ENCODE measurements around the gene GMDS.
A peak's percentile ranks its signal among the peaks of the same experiment; 100 is the strongest.

GMDS gene

DNA sequence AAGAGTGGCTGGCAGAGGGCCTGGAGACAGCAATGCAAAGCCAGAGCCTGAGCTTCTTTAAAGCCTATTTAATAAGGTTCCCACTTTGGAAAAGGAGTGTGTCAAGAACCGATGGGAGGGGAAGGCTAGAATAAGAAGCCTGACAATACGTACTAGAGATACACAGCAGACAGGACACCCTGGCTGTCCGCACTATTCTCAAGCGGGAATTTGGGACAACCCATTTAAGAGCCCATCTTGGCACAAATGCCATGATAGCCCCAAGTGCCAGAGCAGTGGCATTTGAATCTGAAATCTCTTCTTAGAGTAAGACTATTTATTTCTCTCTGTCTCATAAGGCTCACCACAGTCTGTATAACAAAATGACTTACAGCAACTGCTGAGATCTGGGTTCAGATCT, 3.1 kb downstream of the GMDS start:
- DNase-seq (ENCODE audit: low read depth) = no peak
- H3K4me3 ChIP-seq (ENCODE audit: low read length) = no peak overlapping the region
- TF ChIP-seq, protein P1, sequence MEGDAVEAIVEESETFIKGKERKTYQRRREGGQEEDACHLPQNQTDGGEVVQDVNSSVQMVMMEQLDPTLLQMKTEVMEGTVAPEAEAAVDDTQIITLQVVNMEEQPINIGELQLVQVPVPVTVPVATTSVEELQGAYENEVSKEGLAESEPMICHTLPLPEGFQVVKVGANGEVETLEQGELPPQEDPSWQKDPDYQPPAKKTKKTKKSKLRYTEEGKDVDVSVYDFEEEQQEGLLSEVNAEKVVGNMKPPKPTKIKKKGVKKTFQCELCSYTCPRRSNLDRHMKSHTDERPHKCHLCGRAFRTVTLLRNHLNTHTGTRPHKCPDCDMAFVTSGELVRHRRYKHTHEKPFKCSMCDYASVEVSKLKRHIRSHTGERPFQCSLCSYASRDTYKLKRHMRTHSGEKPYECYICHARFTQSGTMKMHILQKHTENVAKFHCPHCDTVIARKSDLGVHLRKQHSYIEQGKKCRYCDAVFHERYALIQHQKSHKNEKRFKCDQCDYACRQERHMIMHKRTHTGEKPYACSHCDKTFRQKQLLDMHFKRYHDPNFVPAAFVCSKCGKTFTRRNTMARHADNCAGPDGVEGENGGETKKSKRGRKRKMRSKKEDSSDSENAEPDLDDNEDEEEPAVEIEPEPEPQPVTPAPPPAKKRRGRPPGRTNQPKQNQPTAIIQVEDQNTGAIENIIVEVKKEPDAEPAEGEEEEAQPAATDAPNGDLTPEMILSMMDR (IDR thresholded peaks at IDR 0.05; ENCODE audit: insufficient read depth, low read depth, low read length, missing control alignments) = no peak

DNA sequence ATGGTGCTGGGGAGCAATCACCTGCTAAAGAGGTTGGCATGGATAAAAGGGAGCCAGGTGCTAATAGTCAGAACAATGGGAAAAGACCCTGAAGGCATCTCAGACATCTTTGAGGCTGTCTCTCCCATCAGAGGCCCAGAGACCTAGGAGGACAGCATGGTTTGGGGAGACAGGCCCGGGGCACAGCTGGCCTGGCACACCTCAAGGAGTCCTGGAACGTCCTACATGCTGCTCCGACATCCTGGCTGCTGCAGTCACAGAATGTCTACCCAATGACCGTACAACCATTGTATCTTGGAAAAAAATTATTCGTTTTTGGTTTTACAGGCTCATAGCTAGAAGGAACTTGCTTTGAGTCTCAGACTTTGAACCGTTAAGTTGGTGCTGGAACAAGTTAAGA, 4.4 kb downstream of the GMDS start:
- DNase-seq (ENCODE audit: low read depth) = no peak
- TF ChIP-seq, protein P1 (IDR thresholded peaks at IDR 0.05; ENCODE audit: insufficient read depth, low read depth, low read length, missing control alignments) = no peak

DNA sequence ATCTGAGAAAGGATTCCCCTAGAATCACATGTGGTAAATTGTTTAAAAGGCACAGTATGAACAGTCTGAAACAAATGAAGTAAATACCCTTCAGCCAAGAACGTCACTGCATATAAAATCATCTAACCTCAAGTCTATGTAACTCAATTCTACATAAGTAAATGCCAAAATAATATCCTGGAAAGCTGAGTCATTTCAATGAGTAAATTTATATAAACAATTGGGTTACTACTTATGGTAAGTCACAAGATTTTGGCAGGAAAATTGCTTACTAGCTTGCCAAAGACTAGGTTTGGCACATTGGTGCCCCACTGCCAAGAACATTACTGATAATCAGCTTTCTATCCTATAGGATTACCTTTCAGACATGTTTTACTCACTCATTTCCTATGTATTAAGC, 8.4 kb downstream of the GMDS start:
- H3K4me3 ChIP-seq (ENCODE audit: low read length) = no peak overlapping the region
- DNase-seq (ENCODE audit: low read depth) = peak; percentile 88
- TF ChIP-seq, protein P1 (IDR thresholded peaks at IDR 0.05; ENCODE audit: insufficient read depth, low read depth, low read length, missing control alignments) = no peak

More for the DNA sequence above, 4.4 kb downstream of the GMDS start:
- no peak overlapping the region for H3K4me3 ChIP-seq (ENCODE audit: low read length)

DNA sequence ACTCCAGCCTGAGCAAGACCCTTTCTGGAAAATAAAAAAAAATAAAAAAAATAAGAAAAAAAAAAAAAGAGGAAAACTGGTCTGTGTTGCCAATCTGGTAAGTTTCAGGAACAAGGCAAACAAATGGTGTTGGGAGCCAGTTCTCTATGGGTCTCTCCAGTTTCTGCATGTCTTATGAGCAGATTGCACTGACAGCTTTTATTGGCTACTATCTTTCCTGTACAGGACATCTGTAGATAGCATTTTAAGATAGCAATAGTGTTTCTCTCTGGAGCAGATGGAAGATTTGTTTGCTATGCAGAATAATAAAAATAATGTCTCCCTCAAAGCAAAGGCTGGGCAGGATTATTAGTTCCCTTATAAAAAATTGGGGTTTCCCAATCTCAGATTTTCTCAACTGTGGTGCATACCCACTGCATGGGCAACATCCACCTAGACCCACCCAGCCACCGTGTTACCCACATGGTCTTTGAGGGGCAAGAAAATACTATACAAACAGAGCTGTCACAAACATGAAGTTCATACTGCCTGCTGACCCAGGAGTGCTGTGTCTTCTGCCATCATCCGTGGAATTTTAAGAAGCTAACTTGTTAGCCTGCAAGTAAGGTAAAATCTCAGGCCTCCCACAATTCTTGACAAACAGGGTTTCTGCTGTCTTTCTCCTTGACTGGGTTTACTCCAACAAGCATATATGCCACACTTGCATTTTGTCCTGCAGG, 9.5 kb downstream of the GMDS start:
- DNase-seq (ENCODE audit: low read depth) = no peak
- TF ChIP-seq, protein P1 (IDR thresholded peaks at IDR 0.05; ENCODE audit: insufficient read depth, low read depth, low read length, missing control alignments) = no peak

DNA sequence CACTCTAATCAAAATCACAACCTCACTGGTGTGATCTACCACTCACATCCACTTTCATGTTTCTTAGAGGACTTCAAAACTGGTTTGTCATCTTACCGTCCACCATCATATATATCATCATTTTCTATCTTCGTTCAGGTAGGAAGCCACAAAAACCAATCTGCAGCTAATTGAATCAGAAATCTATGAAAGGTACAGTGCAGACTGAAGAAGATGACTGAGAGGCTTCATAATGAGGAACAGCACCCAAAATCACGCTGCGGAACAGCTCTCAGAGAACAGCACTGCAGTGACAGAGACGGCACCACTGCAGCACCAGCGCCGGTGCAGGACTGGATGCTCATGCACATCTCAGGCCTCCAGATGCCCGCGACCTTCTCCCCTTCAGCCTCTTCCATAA, 13.0 kb downstream of the GMDS start:
- no peak for DNase-seq (ENCODE audit: low read depth)
- TF ChIP-seq, protein P1 (IDR thresholded peaks at IDR 0.05; ENCODE audit: insufficient read depth, low read depth, low read length, missing control alignments) = no peak
- no peak overlapping the region for H3K4me3 ChIP-seq (ENCODE audit: low read length)

More for the DNA sequence above, 9.5 kb downstream of the GMDS start:
- no peak overlapping the region for H3K4me3 ChIP-seq (ENCODE audit: low read length)

DNA sequence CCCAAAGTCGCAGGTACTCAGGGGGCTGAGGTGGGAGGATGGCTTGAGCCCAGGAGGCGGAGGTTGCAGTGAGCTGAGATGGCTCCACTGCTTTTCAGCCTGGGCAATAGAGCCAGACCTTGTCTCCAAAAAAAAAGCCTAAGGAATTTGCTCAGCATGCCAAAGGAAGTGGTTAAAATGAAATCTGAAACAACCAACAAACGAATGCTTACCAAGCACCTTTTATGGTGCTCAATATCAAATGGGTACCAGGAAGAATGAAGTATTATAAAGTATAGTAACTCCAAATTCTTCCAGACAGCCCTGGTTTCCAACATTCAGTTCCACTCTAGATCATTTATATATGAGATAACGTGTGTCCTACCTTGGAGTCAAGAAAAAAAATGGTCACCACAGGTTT, 14.0 kb downstream of the GMDS start:
- TF ChIP-seq, protein P1 (IDR thresholded peaks at IDR 0.05; ENCODE audit: insufficient read depth, low read depth, low read length, missing control alignments) = no peak
- DNase-seq (ENCODE audit: low read depth) = no peak
- no peak overlapping the region for H3K4me3 ChIP-seq (ENCODE audit: low read length)

All from epithelial cell of esophagus (primary cell).